Measurements from ENCODE around the gene RSKR.

DNA sequence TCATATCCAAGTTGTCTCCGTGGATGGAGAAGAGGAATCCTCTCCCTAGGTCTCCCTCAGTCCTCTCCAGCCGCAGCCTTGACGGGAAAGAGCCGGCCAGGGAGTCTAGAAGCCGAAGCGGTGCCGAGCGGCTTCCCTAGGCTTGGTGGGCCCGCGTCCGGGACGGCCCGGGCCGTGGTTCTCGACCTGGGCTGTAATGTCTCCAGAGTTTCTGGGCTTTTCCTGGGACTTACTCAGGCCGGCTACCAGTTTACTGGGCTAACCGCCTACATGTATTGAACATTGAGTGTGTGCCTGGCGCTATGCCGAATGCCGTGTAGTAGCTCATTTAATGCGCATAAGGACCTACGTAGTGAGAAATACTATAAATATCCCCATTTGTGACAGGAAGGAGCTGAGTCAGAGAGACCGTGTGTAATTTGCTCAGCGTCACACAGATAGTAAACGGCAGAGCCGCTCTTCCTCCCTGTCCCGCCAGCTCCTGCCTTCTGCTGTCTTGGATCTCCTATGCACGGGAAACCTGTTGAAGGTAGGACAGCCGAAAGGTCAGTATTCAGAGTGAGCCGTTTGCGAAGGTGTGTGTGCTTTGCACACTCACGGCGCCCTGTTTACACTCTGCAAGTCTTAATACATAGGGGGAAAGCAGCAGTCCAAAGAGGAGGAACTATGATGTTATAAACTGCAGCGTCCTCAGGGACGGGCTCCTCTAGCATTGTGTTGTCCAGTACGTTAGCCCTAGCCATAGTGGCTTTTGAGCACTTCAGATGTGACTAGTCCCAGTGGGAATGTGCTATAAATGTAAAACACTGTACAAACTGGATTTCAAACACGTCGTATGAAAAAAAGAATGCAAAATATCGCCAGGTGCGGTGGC is 14.4 kb downstream of the RSKR start:
- TF ChIP-seq, protein P1, sequence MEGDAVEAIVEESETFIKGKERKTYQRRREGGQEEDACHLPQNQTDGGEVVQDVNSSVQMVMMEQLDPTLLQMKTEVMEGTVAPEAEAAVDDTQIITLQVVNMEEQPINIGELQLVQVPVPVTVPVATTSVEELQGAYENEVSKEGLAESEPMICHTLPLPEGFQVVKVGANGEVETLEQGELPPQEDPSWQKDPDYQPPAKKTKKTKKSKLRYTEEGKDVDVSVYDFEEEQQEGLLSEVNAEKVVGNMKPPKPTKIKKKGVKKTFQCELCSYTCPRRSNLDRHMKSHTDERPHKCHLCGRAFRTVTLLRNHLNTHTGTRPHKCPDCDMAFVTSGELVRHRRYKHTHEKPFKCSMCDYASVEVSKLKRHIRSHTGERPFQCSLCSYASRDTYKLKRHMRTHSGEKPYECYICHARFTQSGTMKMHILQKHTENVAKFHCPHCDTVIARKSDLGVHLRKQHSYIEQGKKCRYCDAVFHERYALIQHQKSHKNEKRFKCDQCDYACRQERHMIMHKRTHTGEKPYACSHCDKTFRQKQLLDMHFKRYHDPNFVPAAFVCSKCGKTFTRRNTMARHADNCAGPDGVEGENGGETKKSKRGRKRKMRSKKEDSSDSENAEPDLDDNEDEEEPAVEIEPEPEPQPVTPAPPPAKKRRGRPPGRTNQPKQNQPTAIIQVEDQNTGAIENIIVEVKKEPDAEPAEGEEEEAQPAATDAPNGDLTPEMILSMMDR (IDR thresholded peaks at IDR 0.05) = peak in 1 of 3 experiments; percentile 7
- TF ChIP-seq POLR2A (IDR thresholded peaks at IDR 0.05; ENCODE audit: low read depth) (no peak), POLR2AphosphoS5 (IDR thresholded peaks at IDR 0.05) (peak in 1 of 2 donors; percentile 10), EP300 (IDR thresholded peaks at IDR 0.05) (no peak)

All from esophagus muscularis mucosa (tissue), 4 donors.